T-helper 1 cell treated with Interleukin-12 subunit alpha and Interleukin-12 subunit beta and Interleukin-4 antibody, amounts not matched to agents 30 ng/mL and 1 ng/mL, for 36 hours (primary cell): ENCODE results near the gene HNRNPA3. TPM values are rescaled to one million over a fixed set of nuclear protein-coding genes. Genes with fewer than 3 reads are reported as not detected.
"Not testable (repeated sequence)": the region's sequence is repeated elsewhere in the genome, so short reads cannot be mapped to it uniquely, and the experiment has no call there.

ENCODE experiments used
- intact Hi-C: fragments of 100-400 bp; cut with micrococcal nuclease; formaldehyde crosslinking; loops from one replicate; pipeline ENCODE4 v1.15.1; 2024
- total RNA-seq: library from RNA; stranded (reverse); gene quantifications from 2 replicates; pipeline ENCODE4 v1.2.3, GENCODE V29; 2022

Gene HNRNPA3
- total RNA-seq = 295 and 307 TPM in 2 replicates

- intact Hi-C loops = loop anchor here (1.0 to 2.0 kb wide), 11 partner anchors 28 to 1239 kb away; partner anchors contain the start of genes AGPS, PJVK and PRKRA
These were observed at the start of gene HNRNPA3 for GRCh38 chr2:177212106-177212890. Gene HNRNPA3 (plus strand): TSS chr2:177212794. CDS start chr2:177212800, 6 bp downstream.

GRCh38 chr2:177164131-177164530 lies 48.5 kb upstream of the HNRNPA3 start:
- intact Hi-C loops = loop anchor here (1.0 to 10.0 kb wide), 13 partner anchors 15 to 951 kb away; partner anchors contain the start of genes HNRNPA3 and RBM45

DNA sequence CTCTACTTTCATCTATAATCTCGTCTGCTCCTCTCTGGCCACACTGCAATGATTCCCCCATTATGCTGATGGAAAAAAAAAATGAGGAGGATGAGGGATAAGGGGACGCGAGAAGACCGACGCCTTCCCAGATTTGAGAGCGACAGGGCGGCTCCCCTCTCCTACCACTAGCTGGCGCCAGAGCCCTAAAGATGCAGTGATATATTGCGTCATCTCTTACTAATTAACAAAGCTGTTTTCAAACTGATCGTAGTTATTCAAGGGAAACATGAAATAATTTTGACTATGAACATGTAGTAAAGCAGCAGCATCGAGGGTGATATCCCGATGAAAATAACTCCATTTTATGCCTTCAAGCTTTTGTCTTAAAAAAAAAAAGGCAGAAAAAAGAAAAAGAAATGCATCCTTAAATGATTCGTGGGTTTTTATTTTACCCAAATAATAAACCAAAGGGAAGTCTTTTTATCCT lies 48.0 kb upstream of the HNRNPA3 start:
- intact Hi-C loops = loop anchor here (1.0 to 10.0 kb wide), 13 partner anchors 15 to 950 kb away; partner anchors contain the start of genes HNRNPA3 and RBM45

- intact Hi-C loops = loop anchor here (2.0 to 10.0 kb wide), 3 partner anchors 388 to 950 kb away; partner anchors contain the start of gene RBM45
These were observed 47.5 kb upstream of the HNRNPA3 start for GRCh38 chr2:177165061-177165583.

DNA sequence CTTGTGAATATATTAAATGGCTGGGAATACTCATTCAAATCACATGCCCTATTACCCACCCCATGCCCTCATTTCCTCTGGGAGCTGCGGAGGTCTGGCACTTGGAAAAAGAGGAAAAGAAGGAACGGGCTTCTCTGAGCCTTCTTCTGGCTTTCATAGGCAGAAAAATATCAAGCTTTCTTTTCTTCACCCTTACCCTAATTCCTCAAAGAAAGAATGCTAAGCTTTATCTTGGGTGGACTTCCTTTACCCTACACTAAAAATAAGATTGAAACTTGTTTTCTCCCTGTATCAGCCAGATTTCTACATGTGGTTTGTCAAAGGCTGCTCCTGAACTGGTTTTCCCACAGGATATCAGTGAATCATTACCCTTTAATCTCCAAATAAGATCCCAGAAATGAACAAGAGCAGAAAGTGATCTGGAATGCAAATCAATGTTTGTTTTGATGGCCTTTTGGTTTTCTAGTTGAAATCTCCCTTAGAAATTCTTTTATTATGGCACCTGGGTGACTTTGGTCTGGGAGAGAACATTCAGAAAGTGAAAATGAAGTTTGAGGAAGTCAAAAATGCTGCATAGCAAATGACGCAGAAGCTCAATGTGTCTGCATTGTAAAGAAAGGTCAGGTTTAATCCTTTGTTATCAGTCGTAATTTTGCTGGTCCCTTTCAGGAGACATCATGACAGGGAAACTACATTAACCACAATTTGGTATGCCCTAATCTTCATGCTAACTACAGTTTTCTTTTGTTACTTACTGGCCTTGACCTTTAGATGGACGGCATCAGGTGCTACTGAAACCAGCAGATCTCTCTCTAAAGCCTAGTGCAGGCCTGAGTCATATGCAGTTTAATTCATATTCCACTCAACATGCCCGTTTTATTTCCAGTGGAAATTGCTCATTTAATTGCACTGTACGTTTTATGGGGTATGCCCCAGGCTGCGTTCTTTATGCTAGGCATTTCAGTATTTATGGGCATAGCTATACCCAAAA lies 46.6 kb upstream of the HNRNPA3 start:
- intact Hi-C loops = loop anchor here (2.0 to 10.0 kb wide), 3 partner anchors 387 to 949 kb away; partner anchors contain the start of gene RBM45

- intact Hi-C loops = loop anchor here (10.0 kb wide), 1 partner anchor 945 kb away; the partner anchor contains the start of gene RBM45
These were observed 42.6 kb upstream of the HNRNPA3 start for GRCh38 chr2:177169810-177170514.

GRCh38 chr2:177171418-177171865 lies 41.2 kb upstream of the HNRNPA3 start:
- intact Hi-C loops = no loop called here

- intact Hi-C loops = no loop called here
These were observed 40.3 kb upstream of the HNRNPA3 start for GRCh38 chr2:177172034-177172880.

DNA sequence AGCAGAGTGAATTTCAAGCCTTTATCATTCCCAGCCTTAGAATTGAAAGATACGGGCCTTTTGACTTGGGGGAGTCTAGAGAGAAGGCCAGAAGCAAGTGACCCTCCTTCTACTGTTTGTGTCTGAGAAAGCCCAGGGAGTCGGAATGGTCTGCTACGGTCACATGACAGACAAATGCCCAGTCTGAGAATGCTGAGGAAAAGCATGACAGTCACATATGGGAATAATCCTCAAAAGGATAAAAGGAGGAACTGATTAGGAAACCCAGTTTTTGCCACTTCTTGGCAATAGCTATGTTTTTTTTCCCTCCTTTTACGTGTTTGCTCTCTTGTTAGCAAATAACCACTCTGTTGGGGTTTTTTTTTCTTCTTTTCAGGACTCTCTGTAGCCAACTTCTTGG lies 38.1 kb upstream of the HNRNPA3 start:
- intact Hi-C loops = no loop called here

GRCh38 chr2:177175917-177176668 lies 36.5 kb upstream of the HNRNPA3 start:
- intact Hi-C loops = no loop called here

- intact Hi-C loops = no loop called here
These were observed 33.8 kb upstream of the HNRNPA3 start for GRCh38 chr2:177178797-177179196.

GRCh38 chr2:177179227-177179626 lies 33.4 kb upstream of the HNRNPA3 start:
- intact Hi-C loops = no loop called here

DNA sequence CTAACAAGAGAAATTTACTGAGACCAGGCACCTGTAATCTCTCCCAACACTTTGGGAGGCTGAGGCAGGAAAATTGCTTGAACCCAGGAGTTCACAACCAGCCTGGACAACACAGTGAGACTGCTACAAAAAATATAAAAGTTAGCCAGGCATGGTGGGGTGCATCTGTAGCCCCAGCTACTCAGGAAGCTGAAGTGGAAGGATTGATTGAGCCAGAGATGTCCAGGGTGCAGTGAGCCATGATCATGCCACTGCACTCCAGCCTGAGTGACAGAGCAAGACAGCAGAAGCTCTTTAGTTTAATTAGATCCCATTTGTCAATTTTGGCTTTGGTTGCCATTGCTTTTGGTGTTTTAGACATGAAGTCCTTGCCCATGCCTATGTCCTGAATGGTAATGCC lies 32.9 kb upstream of the HNRNPA3 start:
- intact Hi-C loops = not testable (repeated sequence)

- intact Hi-C loops = no loop called here
These were observed 32.2 kb upstream of the HNRNPA3 start for GRCh38 chr2:177180269-177181000.

- intact Hi-C loops = no loop called here
These were observed 28.7 kb upstream of the HNRNPA3 start for GRCh38 chr2:177183860-177184259.

DNA sequence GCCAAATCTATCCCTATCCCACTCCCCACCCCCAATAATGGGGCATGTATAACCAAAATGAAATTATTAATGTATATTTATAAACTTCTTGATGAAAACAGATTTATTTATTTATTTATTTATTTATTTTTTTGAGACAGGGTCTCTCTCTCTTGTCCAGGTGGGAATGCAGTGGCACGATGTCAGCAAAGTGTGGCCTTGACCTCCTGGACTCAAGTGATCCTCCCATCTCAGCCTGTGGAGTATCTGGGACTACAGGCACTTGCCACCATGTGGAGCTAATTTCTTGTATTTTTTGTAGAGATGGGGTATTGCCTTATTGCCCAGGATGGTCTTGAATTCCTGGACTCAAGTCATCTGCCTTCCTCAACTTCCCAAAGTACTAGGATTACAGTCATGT lies 28.0 kb upstream of the HNRNPA3 start:
- intact Hi-C loops = no loop called here

GRCh38 chr2:177186038-177186437 lies 26.6 kb upstream of the HNRNPA3 start:
- intact Hi-C loops = not testable (repeated sequence)
